ENCODE results near the gene SLC38A4. TPM values are rescaled to one million over a fixed set of nuclear protein-coding genes. Genes with fewer than 3 reads are reported as not detected.

The SLC38A4 gene
- total and polyA plus RNA-seq, 9 of the 15 experiments (the other 6 are each of a cell fraction or from before 2014, with no cell fraction given) = 0.16 TPM; not detected in 8

DNA sequence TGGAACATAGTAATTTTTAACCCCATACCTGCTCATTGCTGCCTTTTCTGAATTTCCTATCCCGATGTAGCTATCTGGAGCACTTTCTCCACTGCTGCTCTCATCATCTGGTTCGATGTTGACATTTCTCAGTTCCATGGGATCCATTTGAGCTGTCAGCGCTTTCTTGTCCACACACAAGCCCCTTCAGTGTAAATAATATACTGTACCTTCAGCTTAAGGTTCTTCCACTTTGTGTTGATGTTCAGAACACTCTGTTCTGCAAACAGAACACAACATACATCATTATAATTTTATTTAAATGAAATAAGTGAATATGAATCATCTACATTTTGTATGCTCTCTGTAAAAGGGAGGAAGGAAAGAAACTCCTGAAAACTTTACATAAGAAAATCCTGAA, 32.9 kb downstream of the SLC38A4 start:
- Histone ChIP-seq H3K4me1 (replicated peaks in 1 of 2; ENCODE audit: control insufficient read depth in 2 of 2, insufficient read depth in 2 of 2, low read length in 2 of 2) (no peaks in the 10 kb centered on the region), H4K20me1 (replicated peaks; ENCODE audit: control insufficient read depth, insufficient read depth, low read length) (no peaks in the 10 kb centered on the region), H3K36me3 (ENCODE audit: control insufficient read depth, insufficient read depth, low read length) (no peaks in the 10 kb centered on the region), H3K9ac (ENCODE audit: insufficient read depth in 1 of 2, low read depth in 2 of 2, low read length in 2 of 2) (no peak overlapping the region), H3K27me3 (ENCODE audit: control insufficient read depth in 2 of 2, insufficient read depth in 2 of 2, low read length in 2 of 2) (no peaks in the 10 kb centered on the region), H3K9me1 (ENCODE audit: control insufficient read depth, insufficient read depth, low read length) (no peaks in the 10 kb centered on the region), H3K4me2 (ENCODE audit: insufficient read depth, low read length) (no peak overlapping the region), H2AFZ (ENCODE audit: low read depth, low read length) (no peak overlapping the region), H3K4me3 (no peak overlapping the region), H3K79me2 (ENCODE audit: control insufficient read depth, insufficient read depth, low read length) (no peaks in the 10 kb centered on the region), H3K9me3 (replicated peaks; ENCODE audit: control insufficient read depth, insufficient read depth, low read depth, low read length) (no peaks in the 10 kb centered on the region), H3K27ac (ENCODE audit: extremely low read depth, low read depth, low read length) (no peak overlapping the region)
- ATAC-seq (no peak), FAIRE-seq (no peak), DNase-seq (ENCODE audit: extremely low read depth in 1 of 4, low spot score in 3 of 4) (no peak)
- BruUV-seq (replicated peaks) = no TSS peak
- intact Hi-C loops (cut with micrococcal nuclease) (no loop called here), in situ Hi-C loops (cut with MboI) (no loop called here)
- POLR2A ChIA-PET = no interaction called here
- CTCF ChIA-PET (ENCODE audit: low intra/inter-chr PET ratio) = no interaction called here
- TF ChIP-seq KAT8 (IDR thresholded peaks at IDR 0.05; ENCODE audit: low read depth) (no peak), NFE2 (IDR thresholded peaks at IDR 0.05; ENCODE audit: low read depth) (no peak), OTX1 (CRISPR knock-in tag; IDR thresholded peaks at IDR 0.05) (no peak), NUFIP1 (IDR thresholded peaks at IDR 0.05; ENCODE audit: partially characterized antibody) (no peak), GATAD2A (IDR thresholded peaks at IDR 0.05) (no peak), ZNF717 (CRISPR knock-in tag; IDR thresholded peaks at IDR 0.05) (no peak), HIVEP1 (CRISPR knock-in tag; IDR thresholded peaks at IDR 0.05) (no peak), HMG20A (CRISPR knock-in tag; conservative IDR thresholded peaks at IDR 0.05) (no peak)
- 8% methylated on average over 3 of the region's 3 CpGs for WGBS (ENCODE audit: insufficient coverage, low coverage, missing lambda C conversion rate)

DNA sequence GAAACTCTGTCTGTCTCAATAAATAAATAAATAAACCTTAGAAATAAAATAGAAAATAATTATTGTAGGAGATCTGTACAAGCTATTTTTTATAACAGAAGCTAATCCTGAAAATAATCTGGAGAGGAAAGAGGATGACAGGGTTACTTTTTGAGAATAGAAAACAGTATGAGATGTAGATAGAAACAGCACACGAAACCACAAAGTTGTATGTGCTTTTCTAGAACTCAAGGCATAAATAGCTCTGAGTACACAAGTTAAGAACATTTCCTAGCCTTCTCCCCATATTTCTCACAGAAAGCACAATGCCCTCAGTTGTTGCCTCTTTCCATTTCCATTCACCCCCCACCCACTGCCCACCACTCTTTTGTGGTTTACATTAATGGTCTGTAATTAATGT, 35.7 kb downstream of the SLC38A4 start:
- POLR2A ChIA-PET = no interaction called here
- BruUV-seq (replicated peaks) = no TSS peak
- no peak overlapping the region for H3K27ac ChIP-seq (ENCODE audit: extremely low read depth, low read depth, low read length)
- WGBS (ENCODE audit: insufficient coverage, low coverage, missing lambda C conversion rate) = 0% methylated on average over 1 of the region's 1 CpG
- H3K27me3 ChIP-seq (ENCODE audit: control insufficient read depth in 2 of 2, insufficient read depth in 2 of 2, low read length in 2 of 2) = no peaks in the 10 kb centered on the region
- no peak overlapping the region for H2AFZ ChIP-seq (ENCODE audit: low read depth, low read length)
- no peak for FAIRE-seq
- no peak overlapping the region for H3K4me3 ChIP-seq
- in situ Hi-C loops (cut with MboI) (no loop called here), intact Hi-C loops (cut with micrococcal nuclease) (no loop called here)
- no peaks in the 10 kb centered on the region for H3K79me2 ChIP-seq (ENCODE audit: control insufficient read depth, insufficient read depth, low read length)
- H3K9me3 ChIP-seq (replicated peaks; ENCODE audit: control insufficient read depth, insufficient read depth, low read depth, low read length) = no peaks in the 10 kb centered on the region
- H3K4me1 ChIP-seq (replicated peaks in 1 of 2; ENCODE audit: control insufficient read depth in 2 of 2, insufficient read depth in 2 of 2, low read length in 2 of 2) = no peaks in the 10 kb centered on the region
- CTCF ChIA-PET (ENCODE audit: low intra/inter-chr PET ratio) = no interaction called here
- no peak for ATAC-seq
- no peak for DNase-seq (ENCODE audit: extremely low read depth in 1 of 4, low spot score in 3 of 4)
- no peaks in the 10 kb centered on the region for H4K20me1 ChIP-seq (replicated peaks; ENCODE audit: control insufficient read depth, insufficient read depth, low read length)
- H3K9me1 ChIP-seq (ENCODE audit: control insufficient read depth, insufficient read depth, low read length) = no peaks in the 10 kb centered on the region
- H3K36me3 ChIP-seq (ENCODE audit: control insufficient read depth, insufficient read depth, low read length) = no peaks in the 10 kb centered on the region
- no peak overlapping the region for H3K4me2 ChIP-seq (ENCODE audit: insufficient read depth, low read length)
- H3K9ac ChIP-seq (ENCODE audit: insufficient read depth in 1 of 2, low read depth in 2 of 2, low read length in 2 of 2) = no peak overlapping the region
- TF ChIP-seq RBM25 (IDR thresholded peaks at IDR 0.05; ENCODE audit: low read depth, low read length, severe bottlenecking) (no peak), HCFC1 (IDR thresholded peaks at IDR 0.05; ENCODE audit: low read depth, low read length) (no peak), ZNF431 (CRISPR knock-in tag; IDR thresholded peaks at IDR 0.05) (no peak), ZSCAN32 (CRISPR knock-in tag; IDR thresholded peaks at IDR 0.05) (no peak), POLR2H (tag; IDR thresholded peaks at IDR 0.05; ENCODE audit: low read depth) (no peak), ZNF324 (CRISPR knock-in tag; IDR thresholded peaks at IDR 0.05) (no peak)
- TF ChIP-seq, protein P1, sequence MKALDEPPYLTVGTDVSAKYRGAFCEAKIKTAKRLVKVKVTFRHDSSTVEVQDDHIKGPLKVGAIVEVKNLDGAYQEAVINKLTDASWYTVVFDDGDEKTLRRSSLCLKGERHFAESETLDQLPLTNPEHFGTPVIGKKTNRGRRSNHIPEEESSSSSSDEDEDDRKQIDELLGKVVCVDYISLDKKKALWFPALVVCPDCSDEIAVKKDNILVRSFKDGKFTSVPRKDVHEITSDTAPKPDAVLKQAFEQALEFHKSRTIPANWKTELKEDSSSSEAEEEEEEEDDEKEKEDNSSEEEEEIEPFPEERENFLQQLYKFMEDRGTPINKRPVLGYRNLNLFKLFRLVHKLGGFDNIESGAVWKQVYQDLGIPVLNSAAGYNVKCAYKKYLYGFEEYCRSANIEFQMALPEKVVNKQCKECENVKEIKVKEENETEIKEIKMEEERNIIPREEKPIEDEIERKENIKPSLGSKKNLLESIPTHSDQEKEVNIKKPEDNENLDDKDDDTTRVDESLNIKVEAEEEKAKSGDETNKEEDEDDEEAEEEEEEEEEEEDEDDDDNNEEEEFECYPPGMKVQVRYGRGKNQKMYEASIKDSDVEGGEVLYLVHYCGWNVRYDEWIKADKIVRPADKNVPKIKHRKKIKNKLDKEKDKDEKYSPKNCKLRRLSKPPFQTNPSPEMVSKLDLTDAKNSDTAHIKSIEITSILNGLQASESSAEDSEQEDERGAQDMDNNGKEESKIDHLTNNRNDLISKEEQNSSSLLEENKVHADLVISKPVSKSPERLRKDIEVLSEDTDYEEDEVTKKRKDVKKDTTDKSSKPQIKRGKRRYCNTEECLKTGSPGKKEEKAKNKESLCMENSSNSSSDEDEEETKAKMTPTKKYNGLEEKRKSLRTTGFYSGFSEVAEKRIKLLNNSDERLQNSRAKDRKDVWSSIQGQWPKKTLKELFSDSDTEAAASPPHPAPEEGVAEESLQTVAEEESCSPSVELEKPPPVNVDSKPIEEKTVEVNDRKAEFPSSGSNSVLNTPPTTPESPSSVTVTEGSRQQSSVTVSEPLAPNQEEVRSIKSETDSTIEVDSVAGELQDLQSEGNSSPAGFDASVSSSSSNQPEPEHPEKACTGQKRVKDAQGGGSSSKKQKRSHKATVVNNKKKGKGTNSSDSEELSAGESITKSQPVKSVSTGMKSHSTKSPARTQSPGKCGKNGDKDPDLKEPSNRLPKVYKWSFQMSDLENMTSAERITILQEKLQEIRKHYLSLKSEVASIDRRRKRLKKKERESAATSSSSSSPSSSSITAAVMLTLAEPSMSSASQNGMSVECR (CRISPR knock-in tag; IDR thresholded peaks at IDR 0.05) = no peak
